Islet precursor cell (in vitro differentiated cells): ENCODE data around the gene KCNE2.
"Not testable (repeated sequence)": the region's sequence is repeated elsewhere in the genome, so short reads cannot be mapped to it uniquely, and the experiment has no call there.

Source experiments
- DNase-seq: peaks from one replicate; pipeline ENCODE4 v3.0.0-alpha.2; 2018

Gene KCNE2

GRCh38 chr21:34417448-34418077, 53.8 kb downstream of the KCNE2 start:
- not testable (repeated sequence) for DNase-seq
